ENCODE measurements around the gene ZYG11A. TPM values are rescaled to one million over a fixed set of nuclear protein-coding genes. Genes with fewer than 3 reads are reported as not detected.

Gene ZYG11A
- total and polyA plus RNA-seq, 2 donors (not counting 3 experiments of a cell fraction or from before 2014, with no cell fraction given): 0.40 to 2.1 TPM

GRCh38 chr1:52848423-52848822, 5.9 kb downstream of the ZYG11A start:
- no peaks in the 10 kb centered on the region for H3K9me1 ChIP-seq (replicated peaks; ENCODE audit: control insufficient read depth, extremely low read depth, insufficient read depth, low read length)
- H3K4me3 ChIP-seq (replicated peaks in 1 of 3; ENCODE audit: insufficient read depth in 1 of 3, low read depth in 1 of 3, low read length in 3 of 3): no peak overlapping the region
- H3K79me2 ChIP-seq (ENCODE audit: control insufficient read depth, insufficient read depth, low read length): no peaks in the 10 kb centered on the region
- H3K4me2 ChIP-seq (ENCODE audit: insufficient read depth, low read length): no peak overlapping the region
- no peaks in the 10 kb centered on the region for H3K36me3 ChIP-seq (ENCODE audit: control insufficient read depth in 2 of 2, extremely low read depth in 1 of 2, insufficient read depth in 2 of 2, low read length in 2 of 2)
- no TSS peak for BruUV-seq (replicated peaks)
- no peak overlapping the region for H3K9ac ChIP-seq (replicated peaks; ENCODE audit: extremely low read depth, insufficient read depth, low read length)
- no peaks in the 10 kb centered on the region for H3K4me1 ChIP-seq (ENCODE audit: control insufficient read depth, extremely low read depth, insufficient read depth, low read length)
- DNase-seq (ENCODE audit: low read depth, low spot score): no peak
- TF ChIP-seq FOS (IDR thresholded peaks at IDR 0.05; ENCODE audit: borderline replicate concordance, insufficient read depth, low read length) (no peak), MAX (IDR thresholded peaks at IDR 0.05; ENCODE audit: insufficient read depth, insufficient read length) (no peak), CTCF (IDR thresholded peaks at IDR 0.05; ENCODE audit: extremely low read depth in 1 of 2, insufficient read depth in 1 of 2, low read depth in 1 of 2, low read length in 2 of 2) (no peak), POLR2AphosphoS5 (IDR thresholded peaks at IDR 0.05; ENCODE audit: insufficient read depth, low read depth, low read length) (no peak), MYC (IDR thresholded peaks at IDR 0.05; ENCODE audit: low read depth, low read length) (no peak), JUN (IDR thresholded peaks at IDR 0.05; ENCODE audit: borderline replicate concordance, insufficient read depth, insufficient read length, low read depth) (no peak), GATA2 (IDR thresholded peaks at IDR 0.05; ENCODE audit: insufficient read depth, insufficient read length, low read depth, low read length) (no peak)
- no peak overlapping the region for H2AFZ ChIP-seq (ENCODE audit: low read depth, low read length)
- H3K27me3 ChIP-seq (ENCODE audit: control insufficient read depth in 2 of 2, insufficient read depth in 2 of 2, low read length in 2 of 2): no peaks in the 10 kb centered on the region
- intact Hi-C loops (cut with micrococcal nuclease) (no loop called here), dilution Hi-C loops (cut with MboI; ENCODE audit: extremely low pct_ligation_motif_present, low sequenced_read_pairs) (no loop called here)
- H4K20me1 ChIP-seq (replicated peaks; ENCODE audit: control insufficient read depth, extremely low read depth, insufficient read depth, low read length): no peaks in the 10 kb centered on the region
- no peak overlapping the region for H3K27ac ChIP-seq (ENCODE audit: insufficient read depth, low read depth, low read length)
- no peak for FAIRE-seq
- ChIA-PET CTCF (interaction anchor here (1.2 kb wide), 1 partner anchor 333 kb away, joined by 3 read pairs; no protein-coding TSS in a partner anchor), POLR2A (no interaction called here)
- no peaks in the 10 kb centered on the region for H3K9me3 ChIP-seq (replicated peaks; ENCODE audit: control insufficient read depth, insufficient read depth, low read length)

All from endothelial cell of umbilical vein (primary cell).